Stromal cell of bone marrow (primary cell): ENCODE data around the gene C1orf74.

Source experiments
- DNase-seq: peaks from one replicate; pipeline ENCODE4 v3.0.0-alpha.2; 2012; ENCODE audit warnings: low read depth

C1orf74 gene

GRCh38 chr1:209746451-209747165, 37.8 kb downstream of the C1orf74 start:
- DNase-seq: no peak

GRCh38 chr1:209743145-209743482, 41.2 kb downstream of the C1orf74 start:
- peak; percentile 96 for DNase-seq

- peak; percentile 82 for DNase-seq
Measured at GRCh38 chr1:209742409-209743144, 41.8 kb downstream of the C1orf74 start.

- DNase-seq: no peak
Measured at GRCh38 chr1:209741889-209742288, 42.5 kb downstream of the C1orf74 start.

- DNase-seq: no peak
Measured at GRCh38 chr1:209741193-209741592, 43.2 kb downstream of the C1orf74 start.

GRCh38 chr1:209738270-209738669, 46.1 kb downstream of the C1orf74 start:
- no peak for DNase-seq

GRCh38 chr1:209737118-209737505, 47.2 kb downstream of the C1orf74 start:
- no peak for DNase-seq

GRCh38 chr1:209736490-209737117, 47.8 kb downstream of the C1orf74 start:
- no peak for DNase-seq

GRCh38 chr1:209733409-209734192, 50.8 kb downstream of the C1orf74 start:
- DNase-seq: peak; percentile 94

GRCh38 chr1:209732725-209733124, 51.6 kb downstream of the C1orf74 start:
- DNase-seq: peak; percentile 9

GRCh38 chr1:209729436-209729835, 54.9 kb downstream of the C1orf74 start:
- no peak for DNase-seq
